Coronary artery (tissue), 2 donors: ENCODE results near the gene SHD.
"Not testable (repeated sequence)": the region's sequence is repeated elsewhere in the genome, so short reads cannot be mapped to it uniquely, and the experiment has no call there.

Source experiments
- DNase-seq: peaks from one replicate; pipeline ENCODE4 v3.0.0-alpha.2; 2017; ENCODE audit warnings: low spot score
- H3K27ac ChIP-seq, 2 donors: fragments of 200-600 bp; sonication (generic); one replicate each; pipeline ENCODE4 v1.5.1; 2016 to 2019
- H3K4me3 ChIP-seq: fragments of 200-600 bp; sonication (generic); 2 replicates; pipeline ENCODE4 v1.5.1; 2016; ENCODE audit warnings: mild to moderate bottlenecking, moderate library complexity
- CTCF ChIP-seq: fragments of 200-600 bp; sonication (generic); IDR thresholded peaks from one replicate; pipeline ENCODE4 v1.5.1; 2019; ENCODE audit warnings: antibody characterized with exemption

Gene SHD

GRCh38 chr19:4278419-4279266 lies at the start of gene SHD:
SHD (plus strand) TSS chr19:4279266; CDS start chr19:4280064, 798 bp downstream.
- Histone ChIP-seq H3K27ac (no peak within 1 kb of the TSS), H3K4me3 (peak within 1 kb of the TSS; percentile 51)
- DNase-seq: no peak
- TF ChIP-seq CTCF: no peak

- not testable (repeated sequence) for H3K4me3 ChIP-seq, DNase-seq, H3K27ac ChIP-seq
Measured at GRCh38 chr19:4230237-4230636, 48.8 kb upstream of the SHD start.

GRCh38 chr19:4231521-4231920 lies 47.5 kb upstream of the SHD start:
- not testable (repeated sequence) for H3K27ac ChIP-seq, H3K4me3 ChIP-seq, DNase-seq

GRCh38 chr19:4232139-4232538 lies 46.9 kb upstream of the SHD start:
- not testable (repeated sequence) for H3K4me3 ChIP-seq, H3K27ac ChIP-seq, DNase-seq

GRCh38 chr19:4232614-4233281 lies 46.3 kb upstream of the SHD start:
- no peak overlapping the region for H3K27ac ChIP-seq
- DNase-seq: no peak
- no peak for TF ChIP-seq CTCF
- no peak overlapping the region for H3K4me3 ChIP-seq

GRCh38 chr19:4233282-4233853 lies 45.7 kb upstream of the SHD start:
- no peak overlapping the region for H3K4me3 ChIP-seq
- no peak for TF ChIP-seq CTCF
- DNase-seq: no peak
- no peak overlapping the region for H3K27ac ChIP-seq

GRCh38 chr19:4234142-4234861 lies 44.8 kb upstream of the SHD start:
- Histone ChIP-seq H3K27ac (no peak overlapping the region), H3K4me3 (no peak overlapping the region)
- no peak for DNase-seq
- no peak for TF ChIP-seq CTCF

GRCh38 chr19:4234862-4235201 lies 44.2 kb upstream of the SHD start:
- TF ChIP-seq CTCF: no peak

GRCh38 chr19:4237510-4237909 lies 41.6 kb upstream of the SHD start:
- H3K4me3 ChIP-seq, H3K27ac ChIP-seq, DNase-seq: not testable (repeated sequence)

More at GRCh38 chr19:4234862-4235201, 44.2 kb upstream of the SHD start:
- DNase-seq: no peak
- Histone ChIP-seq H3K4me3 (no peak overlapping the region), H3K27ac (no peak overlapping the region)
